DMS114 treated with DMSO at 0.1 percent for 48 hours (cell line): ENCODE measurements around the gene BLVRB.
A peak's percentile ranks its signal among the peaks of the same experiment; 100 is the strongest.
"Not testable (repeated sequence)": the region's sequence is repeated elsewhere in the genome, so short reads cannot be mapped to it uniquely, and the experiment has no call there.

ENCODE experiments used
- DNase-seq: peaks from one replicate; lab custom pipeline; 2025; ENCODE audit not compliant: unreplicated experiment; lab: John Stamatoyannopoulos, UW

Gene BLVRB

DNA sequence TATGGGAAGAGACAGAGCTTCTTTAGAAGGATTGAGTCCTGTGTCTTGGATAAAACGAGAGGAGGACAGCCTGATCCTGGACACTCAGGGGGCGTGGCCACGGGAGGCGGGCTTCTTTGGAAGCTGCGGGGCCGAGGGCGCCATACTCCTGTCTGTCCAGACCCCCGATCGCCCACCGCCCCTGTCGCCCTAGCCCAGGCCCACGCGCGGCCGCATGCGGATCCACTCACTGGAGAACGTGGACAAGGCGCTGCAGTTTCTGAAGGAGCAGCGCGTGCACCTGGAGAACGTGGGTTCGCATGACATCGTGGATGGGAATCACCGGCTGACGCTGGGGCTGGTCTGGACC is 24.3 kb upstream of the BLVRB start:
- no peak for DNase-seq

DNA sequence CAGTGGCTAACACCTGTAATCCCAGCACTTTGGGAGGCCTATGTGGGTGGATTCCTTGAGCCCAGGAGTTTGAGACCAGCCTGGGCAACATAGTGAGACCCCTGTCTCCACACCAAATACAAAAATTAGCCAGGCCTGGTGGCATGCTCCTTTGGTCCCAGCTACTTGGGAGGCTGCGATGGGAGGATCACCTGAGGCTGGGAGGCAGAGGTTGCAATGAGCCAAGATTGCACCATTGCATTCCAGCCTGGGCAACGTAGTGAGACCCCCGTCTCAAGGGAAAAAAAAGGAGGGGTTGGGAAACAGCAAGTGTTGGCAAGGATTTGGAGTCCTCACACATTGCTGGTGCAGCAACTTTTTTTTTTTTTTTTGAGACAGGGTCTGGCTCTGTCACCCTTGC is 20.5 kb upstream of the BLVRB start:
- no peak for DNase-seq

DNA sequence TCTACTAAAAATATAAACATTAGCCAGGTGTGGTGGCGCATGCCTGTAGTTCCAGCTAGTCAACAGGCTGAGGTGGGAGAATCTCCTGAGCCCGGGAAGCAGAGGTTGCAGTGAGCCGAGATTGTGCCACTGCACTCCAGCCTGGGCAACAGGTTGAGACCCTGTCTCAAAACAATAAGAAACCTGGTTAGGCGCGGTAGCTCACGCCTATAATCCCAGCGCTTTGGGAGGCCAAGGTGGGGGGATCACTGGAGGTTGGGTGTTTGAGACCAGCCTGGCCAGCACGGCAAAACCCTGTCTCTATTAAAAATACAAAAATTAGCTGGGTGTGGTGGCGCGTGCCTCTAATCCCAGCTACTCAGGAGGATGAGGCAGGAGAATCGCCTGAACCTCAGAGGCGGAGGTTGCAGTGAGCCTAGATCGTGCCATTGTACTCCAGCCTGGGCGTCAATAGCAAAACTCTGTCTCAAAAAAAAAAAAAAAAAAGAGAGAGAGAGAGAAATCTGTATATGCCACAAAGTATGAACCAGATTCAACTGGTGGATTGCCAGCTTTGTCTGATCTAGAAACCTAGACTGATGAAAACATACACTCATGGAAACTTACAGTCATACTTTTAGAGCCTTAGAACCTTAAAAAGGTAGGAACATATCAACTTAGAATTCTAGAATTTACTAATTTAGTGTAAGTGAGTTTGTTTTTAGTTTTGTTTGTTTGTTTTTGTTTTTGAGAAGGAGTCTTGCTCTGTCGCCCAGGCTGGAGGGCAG is 10.5 kb upstream of the BLVRB start:
- not testable (repeated sequence) for DNase-seq

DNA sequence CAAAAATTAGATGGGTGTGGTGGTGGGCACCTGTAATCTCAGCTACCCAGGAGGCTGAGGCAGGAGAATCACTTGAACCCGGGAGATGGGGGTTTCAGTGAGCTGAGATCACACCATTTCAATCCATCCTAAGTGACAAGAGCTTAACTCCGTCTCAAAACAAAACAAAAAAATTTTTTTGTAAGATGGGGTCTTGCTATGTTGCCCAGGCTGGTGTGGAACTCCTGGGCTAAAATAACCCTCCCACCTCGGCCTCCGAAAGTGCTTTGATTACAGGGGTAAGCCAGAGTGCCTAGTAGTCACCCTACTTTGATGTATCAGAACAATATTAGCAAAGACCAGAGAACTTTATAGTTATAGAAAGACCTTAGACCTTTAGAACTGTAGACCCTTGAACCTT is 9.2 kb upstream of the BLVRB start:
- no peak for DNase-seq

DNA sequence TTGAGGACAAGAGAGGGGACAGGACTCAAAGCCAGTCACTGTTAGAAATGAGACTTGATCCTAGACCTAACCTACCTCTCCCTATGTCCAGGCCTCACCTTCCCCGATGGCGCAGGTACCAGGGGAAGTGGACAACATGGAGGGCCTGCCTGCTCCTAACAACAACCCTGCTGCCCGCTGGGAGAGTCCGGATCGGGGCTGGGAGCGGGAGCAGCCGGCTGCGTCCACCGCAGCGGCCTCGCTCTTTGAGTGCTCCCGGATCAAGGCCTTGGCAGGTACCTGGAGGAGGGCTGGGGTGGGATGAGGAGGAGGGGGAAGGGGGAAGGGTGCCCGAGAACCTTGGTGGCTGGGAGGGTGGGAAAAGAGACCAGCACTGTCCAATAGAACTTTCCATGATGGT is 7.0 kb upstream of the BLVRB start:
- DNase-seq = no peak

DNA sequence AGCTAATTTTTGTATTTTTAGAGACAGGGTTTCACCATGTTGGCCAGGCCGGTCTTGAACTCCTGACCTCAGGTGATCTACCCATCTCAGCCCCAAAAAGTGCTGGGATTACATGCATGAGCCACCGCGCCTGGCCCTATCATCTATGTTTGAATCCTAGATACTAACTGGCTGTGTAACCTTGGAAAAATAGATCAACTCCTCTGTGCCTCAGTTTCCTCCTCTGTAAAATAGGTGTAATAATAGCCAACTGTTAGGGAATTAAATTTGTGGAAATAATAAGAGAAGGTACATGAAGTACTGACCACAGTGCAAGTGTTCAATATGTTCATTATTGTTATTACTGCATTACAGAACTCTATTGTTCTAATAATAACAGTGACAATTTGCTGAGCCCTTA is 5.6 kb upstream of the BLVRB start:
- no peak for DNase-seq

DNA sequence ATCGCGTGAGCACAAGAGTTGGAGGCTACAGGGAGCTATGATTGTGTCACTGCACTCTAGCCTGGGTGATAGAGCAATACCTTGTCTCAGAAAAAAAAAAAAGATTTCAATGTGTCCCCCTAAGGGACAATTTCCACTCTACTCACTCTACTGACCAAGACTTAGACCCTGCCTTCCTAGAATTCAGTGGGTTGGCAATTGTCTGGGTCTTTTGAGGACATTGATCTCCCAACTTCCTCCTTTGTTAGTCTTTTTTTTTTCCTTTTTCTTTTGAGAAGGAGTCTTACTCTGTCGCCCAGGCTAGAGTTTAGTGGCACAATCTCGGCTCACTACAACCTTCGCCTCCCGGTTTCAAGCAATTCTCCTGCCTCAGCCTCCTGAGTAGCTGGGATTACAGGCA is 3.5 kb upstream of the BLVRB start:
- no peak for DNase-seq

DNA sequence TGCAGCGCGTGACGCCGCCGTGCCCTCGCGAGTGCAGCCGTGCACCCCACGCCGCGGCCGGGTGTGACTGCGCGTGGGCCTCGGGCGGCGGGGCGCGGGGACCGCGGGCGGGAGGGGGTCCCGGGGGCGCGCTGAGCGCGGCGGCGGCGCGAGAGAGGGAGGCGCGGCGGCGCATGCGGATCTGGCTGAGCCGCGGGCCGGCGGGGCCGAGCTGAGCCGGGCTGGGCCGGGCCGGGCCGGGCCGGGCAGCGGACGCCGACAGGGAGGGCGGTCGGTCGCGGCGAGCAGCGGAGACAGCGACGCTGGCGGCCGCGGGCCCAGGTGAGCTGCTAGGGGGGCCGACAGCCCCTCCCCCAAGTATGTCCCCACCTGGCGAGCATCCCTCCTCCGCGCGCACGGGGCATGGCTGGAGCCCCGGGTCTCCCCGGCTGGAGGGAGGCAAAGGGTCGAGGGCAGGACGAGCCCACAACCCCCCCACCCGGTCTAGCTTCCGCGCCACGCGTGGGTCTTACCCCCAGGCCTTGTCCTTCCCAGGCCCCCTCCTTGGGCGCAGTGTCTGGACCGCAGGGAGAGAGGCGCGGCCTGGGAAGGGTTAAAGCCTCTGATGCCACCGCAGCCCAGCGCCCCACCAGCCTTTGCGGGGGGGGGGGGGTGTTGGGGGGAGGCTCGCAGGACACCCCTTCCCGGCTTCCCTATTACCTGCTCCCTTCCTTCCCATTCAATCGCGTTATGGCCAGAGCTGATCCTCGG is 1.6 kb upstream of the BLVRB start, which contains the start of gene SPTBN4:
Gene SPTBN4, plus strand, starts transcription at position 17 of the 750 bp plus-strand sequence. CDS start 5,621 bp downstream, outside the sequence.
- no peak for DNase-seq

DNA sequence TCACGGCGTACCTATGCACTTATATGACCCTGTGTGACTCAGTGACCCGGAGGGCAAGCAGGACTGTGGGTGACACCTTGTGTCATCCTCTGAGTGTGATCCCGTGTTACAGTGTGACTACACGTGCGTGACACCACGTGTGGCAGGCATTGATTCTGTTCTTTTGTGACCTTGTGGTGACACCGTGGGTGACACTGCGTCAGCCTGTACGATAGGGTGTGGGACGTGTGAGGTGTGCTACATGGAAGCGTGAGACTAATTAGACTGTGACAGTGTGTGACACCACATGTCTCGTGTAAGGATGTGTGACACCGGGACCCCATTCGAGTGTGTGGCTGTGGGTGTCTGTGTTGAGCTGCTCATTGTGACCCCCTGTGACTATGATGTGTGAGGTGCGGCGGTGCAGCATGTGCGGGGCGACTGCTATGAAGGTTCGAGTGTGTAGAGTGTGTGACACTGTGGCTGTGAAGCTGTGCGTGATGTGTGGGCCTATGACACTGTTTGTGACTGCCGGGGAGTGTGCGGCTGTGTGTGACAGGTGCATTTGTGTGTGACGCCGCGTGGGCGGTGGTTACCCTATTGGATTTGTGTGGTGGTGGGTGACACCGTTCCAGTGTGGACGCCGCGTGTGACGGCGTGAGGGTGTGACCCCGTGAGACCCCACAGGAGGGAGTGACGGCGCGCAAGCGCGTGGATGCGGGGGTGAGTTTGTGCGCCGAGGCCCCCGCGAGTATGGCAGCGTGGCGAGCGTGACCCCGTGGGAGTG is 857 bp upstream of the BLVRB start:
- no peak for DNase-seq

DNA sequence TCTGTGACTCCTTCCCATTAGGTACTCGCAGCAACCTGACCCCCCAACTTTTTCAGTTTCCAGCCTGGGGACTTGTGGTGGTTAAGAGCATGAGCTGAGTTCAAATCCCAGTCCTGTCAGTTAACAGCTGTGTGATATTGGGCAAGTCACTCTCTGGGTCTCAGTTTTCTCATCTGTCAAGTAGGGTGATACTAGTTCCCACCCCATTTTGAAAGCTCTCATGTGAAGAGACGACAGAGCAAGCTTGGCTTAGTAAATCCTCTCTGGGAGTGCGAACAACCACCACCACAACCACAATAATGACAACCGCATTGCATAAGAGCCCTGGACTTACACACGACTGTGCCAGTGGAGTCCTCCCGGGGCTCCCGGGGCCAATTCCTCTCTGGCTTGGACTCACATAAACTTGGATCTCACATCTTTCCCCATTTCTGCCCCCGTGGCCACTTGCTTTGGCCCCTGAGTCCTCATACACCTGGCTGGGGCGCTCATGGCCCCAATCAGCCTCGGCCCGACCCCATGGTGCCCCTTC is 454 bp downstream of the BLVRB start:
- DNase-seq = peak; percentile 55

DNA sequence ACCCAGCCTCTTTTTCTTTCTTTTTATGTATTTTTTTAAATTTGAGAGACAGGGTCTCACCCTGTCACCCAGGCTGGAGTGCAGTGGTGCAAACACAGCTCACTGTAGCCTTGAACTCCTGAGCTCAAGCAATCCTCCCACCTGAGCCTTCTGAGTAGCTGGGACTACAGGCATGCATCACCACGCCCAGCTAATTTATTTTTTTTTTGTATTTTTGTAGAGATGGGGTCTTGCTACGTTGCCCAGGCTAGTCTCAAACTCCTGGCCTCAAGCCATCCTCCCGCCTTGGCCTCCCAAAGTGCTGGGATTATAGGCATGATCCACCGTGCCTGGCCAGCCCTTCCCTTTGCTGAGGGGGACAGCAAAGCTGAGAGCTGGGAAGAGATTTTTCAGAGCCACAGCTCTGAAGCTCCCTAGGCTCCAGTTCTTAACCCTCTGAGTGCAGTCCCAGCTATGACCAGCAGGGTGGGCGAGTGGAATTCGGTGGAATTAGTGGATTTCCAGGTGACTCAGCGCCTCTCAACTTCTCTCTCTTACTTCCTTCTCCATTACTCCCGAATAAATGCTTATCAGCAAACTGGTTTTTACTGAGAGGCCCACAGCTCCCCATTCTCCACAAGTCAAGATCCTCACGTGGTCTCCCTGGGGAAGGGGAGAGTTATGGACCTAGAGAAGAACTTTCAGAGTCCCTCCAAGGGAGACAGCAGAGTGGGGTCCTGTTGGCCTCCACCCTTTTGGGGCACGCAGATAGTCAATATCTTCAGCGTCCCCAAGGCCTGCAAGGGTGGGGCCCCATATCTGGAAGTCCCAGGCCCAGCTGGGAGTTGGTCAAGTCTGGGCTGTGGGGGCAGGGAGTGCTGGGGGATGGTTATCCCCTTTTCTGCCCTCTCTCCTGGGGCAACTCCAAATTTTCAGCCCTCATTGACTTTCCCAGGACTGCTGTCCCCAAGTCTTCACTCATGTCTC is 1.2 kb downstream of the BLVRB start:
- peak; percentile 75 for DNase-seq

DNA sequence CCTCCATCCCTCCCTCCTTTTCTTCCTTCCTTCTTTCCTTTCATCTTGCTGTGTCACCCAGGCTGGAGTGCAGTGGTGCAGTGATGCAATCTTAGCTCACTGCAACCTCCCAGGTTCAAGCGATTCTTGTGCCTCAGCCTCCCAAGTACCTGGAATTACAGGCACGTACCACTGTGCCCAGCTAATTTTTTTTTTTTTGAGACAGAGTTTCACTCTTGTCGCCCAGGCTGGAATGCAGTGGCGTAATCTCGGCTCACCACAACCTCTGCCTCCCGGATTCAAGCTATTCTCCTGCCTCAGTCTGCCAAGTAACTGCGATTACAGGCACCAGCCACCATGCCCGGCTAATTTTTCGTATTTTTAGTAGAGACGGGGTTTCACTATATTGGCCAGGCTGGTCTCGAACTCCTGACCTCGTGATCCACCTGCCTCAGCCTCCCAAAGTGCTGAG is 1.9 kb downstream of the BLVRB start:
- not testable (repeated sequence) for DNase-seq

DNA sequence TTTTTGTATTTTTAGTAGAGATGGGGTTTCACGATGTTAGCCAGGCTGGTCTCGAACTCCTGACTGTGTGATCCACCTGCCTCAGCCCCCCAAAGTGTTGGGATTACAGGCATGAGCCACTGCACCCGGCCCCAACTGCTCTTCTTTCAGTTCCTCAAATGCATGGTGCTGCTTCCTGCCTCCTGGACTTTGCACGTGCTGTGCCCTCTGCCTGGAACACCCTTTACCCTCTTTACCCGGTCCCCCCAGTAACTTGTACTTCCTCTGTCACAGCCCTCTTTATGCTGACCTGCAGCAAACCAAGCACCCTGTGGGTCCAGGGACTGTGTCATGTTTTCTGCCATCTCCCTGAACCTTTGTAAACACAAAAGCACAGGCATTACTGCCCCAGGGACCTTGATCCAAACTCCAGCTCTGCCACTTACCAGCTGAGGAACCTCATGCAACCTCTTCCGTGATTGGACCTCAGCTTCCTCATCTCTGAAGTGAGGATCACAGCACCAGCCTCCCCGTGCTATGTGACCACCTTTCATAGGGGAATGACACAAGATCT is 3.8 kb downstream of the BLVRB start:
- no peak for DNase-seq

DNA sequence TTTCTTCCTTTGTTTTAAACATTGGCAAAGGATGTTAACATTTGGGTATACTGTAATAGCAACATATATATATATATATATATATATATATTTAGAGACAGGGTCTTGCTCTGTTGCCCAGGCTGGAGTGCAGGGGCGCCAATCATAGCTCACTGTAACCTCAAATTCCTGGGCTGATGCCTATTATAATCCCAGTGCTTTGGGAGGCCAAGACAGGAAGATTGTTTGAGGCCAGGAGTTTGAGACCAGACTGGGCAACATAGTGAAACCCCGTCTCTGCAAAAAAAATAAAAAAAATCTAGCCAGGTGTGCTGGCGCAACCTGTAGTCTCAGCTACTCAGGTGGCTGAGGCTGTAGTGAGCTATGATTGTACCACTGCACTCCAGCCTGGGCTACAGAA is 5.4 kb downstream of the BLVRB start:
- no peak for DNase-seq

DNA sequence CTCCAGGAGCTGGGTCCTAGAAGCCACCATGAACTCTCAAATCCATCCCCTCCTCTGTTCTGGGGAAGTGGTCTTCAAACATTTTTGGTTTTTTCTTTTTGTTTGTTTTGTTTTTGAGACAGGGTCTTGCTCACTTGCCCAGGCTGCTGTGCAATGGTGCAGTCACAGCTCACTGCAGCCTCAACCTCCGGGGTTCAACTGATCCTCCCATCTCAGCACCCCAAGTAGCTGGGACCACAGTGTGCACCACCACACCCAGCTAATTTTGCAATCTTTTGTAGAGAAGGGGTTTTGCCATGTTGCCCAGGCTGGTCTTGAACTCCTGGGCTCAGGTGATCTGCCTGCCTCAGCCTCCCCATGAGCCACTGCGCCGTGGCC is 7.0 kb downstream of the BLVRB start:
- no peak for DNase-seq

DNA sequence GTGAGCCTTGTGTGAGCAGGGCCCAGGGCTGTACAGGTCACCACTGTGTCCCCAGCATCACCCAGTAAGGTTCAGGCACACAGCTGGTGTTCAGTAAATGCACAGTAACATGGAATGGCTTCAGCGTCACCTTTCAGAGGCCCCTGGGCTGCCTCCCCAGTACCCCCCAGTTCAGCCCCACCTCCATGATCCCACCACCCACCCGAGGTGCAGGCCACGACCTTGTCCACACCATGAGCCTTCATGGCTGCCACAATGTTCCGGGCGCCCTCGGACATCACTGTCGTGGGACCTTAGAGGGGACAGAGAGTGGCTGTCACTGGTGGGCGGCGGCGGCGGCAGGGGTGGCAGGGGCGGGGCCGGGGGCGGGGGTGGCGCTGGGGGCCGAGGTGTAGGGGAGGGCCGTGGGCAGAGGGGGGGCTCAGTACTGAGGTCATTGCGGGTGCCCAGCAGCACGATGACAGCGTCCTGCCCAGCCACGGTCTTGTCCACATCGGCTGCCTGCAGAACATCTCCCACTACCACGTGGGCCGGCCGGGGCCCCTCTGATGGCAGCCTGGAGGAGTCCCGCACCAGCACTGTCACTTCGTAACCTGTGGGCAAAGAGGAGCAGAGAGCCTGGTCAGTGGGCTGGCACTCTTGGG is 7.5 kb downstream of the BLVRB start:
- DNase-seq = no peak

DNA sequence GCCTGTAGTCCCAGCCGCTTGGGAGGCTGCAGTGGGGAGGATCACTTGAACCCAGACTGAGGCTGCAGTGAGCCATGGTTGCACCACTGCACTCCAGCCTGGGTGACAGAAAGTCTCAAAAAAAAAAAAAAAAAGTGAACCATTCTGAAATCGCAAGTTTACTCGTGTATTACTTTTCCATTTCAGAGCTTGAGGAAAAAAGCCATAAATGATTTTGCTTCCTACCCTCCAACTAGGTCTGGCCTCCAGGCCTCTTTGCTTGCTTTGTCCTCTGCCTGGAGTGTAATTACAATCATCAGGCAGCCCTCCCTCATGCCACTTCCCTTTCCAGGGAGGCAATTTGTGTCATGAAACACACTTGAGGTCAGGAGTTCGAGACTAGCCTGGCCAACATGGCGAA is 8.5 kb downstream of the BLVRB start:
- no peak for DNase-seq

DNA sequence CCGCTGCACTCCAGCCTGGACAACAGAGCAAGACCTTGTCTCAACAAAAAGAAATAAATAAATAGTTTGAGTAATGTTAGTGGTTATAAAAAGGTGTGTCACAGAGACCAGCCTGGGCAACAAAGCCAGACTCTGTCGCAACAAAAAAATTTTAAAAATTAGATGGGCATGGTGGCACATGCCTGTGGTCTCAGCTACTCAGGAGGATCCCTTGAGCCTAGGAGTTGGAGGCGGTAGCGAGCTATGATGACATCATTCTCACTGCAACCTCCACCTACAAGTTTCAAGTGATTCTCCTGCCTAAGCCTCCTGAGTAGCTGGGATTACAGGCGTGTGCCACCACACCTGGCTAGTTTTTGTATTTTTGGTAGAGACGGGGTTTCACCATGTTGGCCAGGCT is 11.6 kb downstream of the BLVRB start:
- DNase-seq = not testable (repeated sequence)

DNA sequence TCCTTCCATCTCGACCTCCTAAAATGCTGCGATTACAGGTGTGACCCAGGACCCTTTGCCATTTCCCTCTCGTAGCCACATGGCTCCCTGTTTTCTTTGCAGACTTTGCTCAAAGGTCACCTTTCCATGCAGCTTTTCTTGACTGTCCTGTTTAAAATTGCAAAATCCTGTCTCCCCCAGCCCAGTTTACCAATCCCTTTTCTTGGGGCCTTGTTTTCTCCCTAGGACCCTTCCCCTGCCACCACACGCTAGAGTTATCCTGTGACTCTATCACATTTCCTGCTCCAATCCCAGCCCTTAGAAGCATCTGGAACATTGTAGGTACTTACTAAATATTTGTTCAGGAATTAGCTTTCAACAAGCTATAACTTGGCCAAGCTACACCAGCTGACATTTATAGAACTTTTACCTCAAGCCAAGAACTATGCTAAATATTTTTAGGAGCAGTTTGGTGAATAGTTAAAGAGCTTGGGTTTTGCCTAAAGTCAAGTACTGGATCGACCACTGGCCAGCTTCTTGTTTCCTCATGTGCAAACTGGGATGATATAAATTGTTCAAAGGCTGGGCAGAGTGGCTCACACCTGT is 12.3 kb downstream of the BLVRB start:
- DNase-seq = no peak
